Mammary epithelial cell (primary cell): ENCODE results near the gene SGCA.

Experiments used
- EZH2 ChIP-seq: IDR thresholded peaks from 2 replicates; pipeline ENCODE4 v1.6.1; 2012; ENCODE audit warnings: low read length, inconsistent platforms, borderline replicate concordance
- TF ChIP-seq, protein P1 (sequence below), 2 donors: IDR thresholded peaks in 1 of 2; conservative IDR thresholded peaks in 1 of 2; 2 replicates each; pipeline ENCODE4 v1.5.1; 2011 to 2012; ENCODE audit warnings: inconsistent platforms in 2 of 2, low read length in 2 of 2, mild to moderate bottlenecking in 2 of 2, control low read depth in 1 of 2, low read depth in 1 of 2; ENCODE audit not compliant: insufficient read depth in 1 of 2; ENCODE audit errors: extremely low read depth in 1 of 2

DNA sequence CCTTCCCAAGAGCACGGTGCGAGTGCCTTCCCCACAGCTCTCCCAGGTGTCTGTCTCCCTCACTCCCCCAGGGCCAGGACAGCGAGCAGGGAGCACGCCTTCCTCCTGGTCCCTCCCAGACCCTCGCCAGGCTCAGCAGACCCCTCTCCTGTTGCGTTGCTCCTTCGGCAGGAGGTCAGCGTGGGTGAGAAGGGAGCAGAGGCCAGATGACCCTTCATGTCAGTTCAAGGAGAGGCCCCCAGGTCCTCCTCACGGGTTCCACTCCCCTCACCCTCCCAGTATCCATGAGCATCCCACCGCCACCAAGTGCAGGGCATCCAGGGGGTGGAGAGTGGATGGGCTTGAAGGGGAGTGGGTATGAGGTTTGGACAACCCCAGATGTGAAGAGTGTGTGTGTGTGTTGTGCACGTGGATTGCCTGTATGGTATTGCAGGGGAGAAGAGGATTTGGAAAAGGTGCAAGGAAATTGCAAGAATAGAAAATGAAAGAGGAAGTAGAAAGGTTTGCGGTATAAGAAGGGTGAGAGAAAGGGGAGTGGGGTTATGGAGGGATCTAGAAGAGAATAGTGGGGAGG is 17.7 kb downstream of the SGCA start:
- TF ChIP-seq, protein P1, sequence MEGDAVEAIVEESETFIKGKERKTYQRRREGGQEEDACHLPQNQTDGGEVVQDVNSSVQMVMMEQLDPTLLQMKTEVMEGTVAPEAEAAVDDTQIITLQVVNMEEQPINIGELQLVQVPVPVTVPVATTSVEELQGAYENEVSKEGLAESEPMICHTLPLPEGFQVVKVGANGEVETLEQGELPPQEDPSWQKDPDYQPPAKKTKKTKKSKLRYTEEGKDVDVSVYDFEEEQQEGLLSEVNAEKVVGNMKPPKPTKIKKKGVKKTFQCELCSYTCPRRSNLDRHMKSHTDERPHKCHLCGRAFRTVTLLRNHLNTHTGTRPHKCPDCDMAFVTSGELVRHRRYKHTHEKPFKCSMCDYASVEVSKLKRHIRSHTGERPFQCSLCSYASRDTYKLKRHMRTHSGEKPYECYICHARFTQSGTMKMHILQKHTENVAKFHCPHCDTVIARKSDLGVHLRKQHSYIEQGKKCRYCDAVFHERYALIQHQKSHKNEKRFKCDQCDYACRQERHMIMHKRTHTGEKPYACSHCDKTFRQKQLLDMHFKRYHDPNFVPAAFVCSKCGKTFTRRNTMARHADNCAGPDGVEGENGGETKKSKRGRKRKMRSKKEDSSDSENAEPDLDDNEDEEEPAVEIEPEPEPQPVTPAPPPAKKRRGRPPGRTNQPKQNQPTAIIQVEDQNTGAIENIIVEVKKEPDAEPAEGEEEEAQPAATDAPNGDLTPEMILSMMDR (conservative IDR thresholded peaks at IDR 0.05 in 1 of 2, IDR thresholded peaks at IDR 0.05 in 1 of 2; ENCODE audit: extremely low read depth in 1 of 2, insufficient read depth in 1 of 2, low read depth in 1 of 2, low read length in 2 of 2): no peak
- no peak for TF ChIP-seq EZH2
